Measurements from ENCODE around the gene HS3ST6.

- no peak for TF ChIP-seq CTCF (IDR thresholded peaks at IDR 0.05)
- no peak for TF ChIP-seq POLR2A (IDR thresholded peaks at IDR 0.05)
Observed at GRCh38 chr16:1884889-1885288, 33.3 kb downstream of the HS3ST6 start.

All from thyroid gland (tissue), 4 donors.